B cell (primary cell): ENCODE results near the gene ADAMTS16. TPM values are rescaled to one million over a fixed set of nuclear protein-coding genes. Genes with fewer than 3 reads are reported as not detected.

ENCODE experiments used
- ATAC-seq: fragments of 200-7000 bp; cut with Tn5 transposase; one replicate; pipeline ENCODE4 v1.10.0; 2021; ENCODE audit warnings: low read depth, mild to moderate bottlenecking, moderate number of reproducible peaks, moderate library complexity
- CTCF ChIA-PET: fragments of 350-600 bp; sonication (Branson Sonifier 250); formaldehyde crosslinking; loops from one replicate; lab custom pipeline; 2021; ENCODE audit warnings: antibody characterized with exemption, inconsistent platforms; lab: Charles Lee
- POLR2A ChIA-PET: fragments of 350-600 bp; sonication (Branson Sonifier 250); formaldehyde crosslinking; loops from one replicate; lab custom pipeline; 2021; ENCODE audit warnings: antibody characterized with exemption; lab: Charles Lee
- DNase-seq: peaks from one replicate; pipeline ENCODE4 v3.0.0; 2013
- H2AFZ ChIP-seq: 2 replicates; pipeline ENCODE4 v1.6.1; 2012; ENCODE audit warnings: mild to moderate bottlenecking, low read depth, low read length; ENCODE audit not compliant: insufficient read depth, poor library complexity, severe bottlenecking
- H3K27ac ChIP-seq, 2 donors: 1 replicate in 1 of 2; 2 replicates in 1 of 2; pipeline ENCODE4 v1.5.1; 2012 to 2013; ENCODE audit warnings: low read length in 2 of 2, mild to moderate bottlenecking in 2 of 2, moderate library complexity in 1 of 2
- H3K27me3 ChIP-seq, 4 experiments: fragments of 200-600 bp in 1 of 4; sonication (generic) in 1 of 4; replicated peaks in 1 of 4; 1 replicate in 2 of 4; 2 replicates in 2 of 4; pipeline versions ENCODE4 v1.6.1 to v1.7.0; 2013 to 2016; ENCODE audit warnings: low read length in 3 of 4, mild to moderate bottlenecking in 2 of 4, mixed read lengths in 1 of 4, moderate library complexity in 1 of 4; ENCODE audit not compliant: insufficient read depth in 4 of 4, control insufficient read depth in 3 of 4; ENCODE audit errors: control extremely low read depth in 1 of 4
- H3K36me3 ChIP-seq, 2 experiments: replicated peaks in 1 of 2; 1 replicate in 1 of 2; 2 replicates in 1 of 2; pipeline versions ENCODE4 v1.6.1 to v1.7.1; 2013; ENCODE audit warnings: low read length in 1 of 2; ENCODE audit not compliant: insufficient read depth in 2 of 2, control insufficient read depth in 1 of 2; ENCODE audit errors: control extremely low read depth in 1 of 2, extremely low read depth in 1 of 2
- H3K4me1 ChIP-seq, 2 donors: fragments of 200-600 bp in 1 of 2; sonication (generic) in 1 of 2; 1 replicate in 1 of 2; 2 replicates in 1 of 2; pipeline versions ENCODE4 v1.5.1 to v1.6.1; 2013 to 2017; ENCODE audit warnings: low read length in 2 of 2; ENCODE audit not compliant: control insufficient read depth in 2 of 2, insufficient read depth in 2 of 2
- H3K4me2 ChIP-seq: replicated peaks from 2 replicates; pipeline ENCODE3; 2012; ENCODE audit warnings: mild to moderate bottlenecking, low read depth, low read length; ENCODE audit not compliant: poor library complexity, severe bottlenecking
- H3K4me3 ChIP-seq, 5 experiments: fragments of 200-600 bp in 1 of 5; sonication (generic) in 1 of 5; 1 replicate in 3 of 5; 2 replicates in 2 of 5; pipeline versions ENCODE4 v1.5.1 to v1.7.0; 2011 to 2016; ENCODE audit warnings: low read length in 4 of 5, mild to moderate bottlenecking in 4 of 5, low read depth in 2 of 5, control low read depth in 1 of 5, moderate library complexity in 1 of 5; ENCODE audit not compliant: insufficient read depth in 1 of 5; ENCODE audit errors: control extremely low read depth in 1 of 5, extremely low read depth in 1 of 5
- H3K79me2 ChIP-seq: fragments of 200-600 bp; sonication (generic); one replicate; pipeline ENCODE4 v1.6.0; 2016; ENCODE audit warnings: low read length; ENCODE audit not compliant: control insufficient read depth, insufficient read depth
- H3K9ac ChIP-seq: fragments of 200-600 bp; sonication (generic); 2 replicates; pipeline ENCODE4 v1.6.1; 2017; ENCODE audit warnings: mild to moderate bottlenecking, low read length, moderate library complexity
- H3K9me3 ChIP-seq, 3 donors: one replicate each; pipeline versions ENCODE4 v1.6.1 to v1.7.1; 2013; ENCODE audit warnings: low read length in 2 of 3; ENCODE audit not compliant: control insufficient read depth in 2 of 3, insufficient read depth in 1 of 3; ENCODE audit errors: control extremely low read depth in 1 of 3
- H4K20me1 ChIP-seq: 2 replicates; pipeline ENCODE4 v1.6.0; 2012; ENCODE audit warnings: mild to moderate bottlenecking, low read length; ENCODE audit not compliant: insufficient read depth, control insufficient read depth, poor library complexity, severe bottlenecking
- H3K27ac Mint-ChIP-seq: one replicate; pipeline ENCODE4 v1.8.0; 2021; ENCODE audit warnings: mixed read lengths
- H3K27me3 Mint-ChIP-seq: one replicate; pipeline ENCODE4 v1.8.0; 2021; ENCODE audit warnings: mixed read lengths
- H3K4me1 Mint-ChIP-seq: one replicate; pipeline ENCODE4 v1.8.0; 2021; ENCODE audit warnings: mixed read lengths
- H3K4me3 Mint-ChIP-seq: one replicate; pipeline ENCODE4 v1.8.0; 2021; ENCODE audit warnings: mixed read lengths
- H3K9me3 Mint-ChIP-seq: one replicate; pipeline ENCODE4 v1.8.0; 2022; ENCODE audit warnings: mixed read lengths; ENCODE audit not compliant: insufficient read depth
- CTCF ChIP-seq: fragments of 200-600 bp; IDR thresholded peaks from one replicate; pipeline ENCODE4 v1.8.0; 2022; ENCODE audit warnings: antibody characterized with exemption, mild to moderate bottlenecking
- EZH2 ChIP-seq: IDR thresholded peaks from 2 replicates; pipeline ENCODE4 v1.6.1; 2012; ENCODE audit warnings: borderline replicate concordance, low read depth, mild to moderate bottlenecking, moderate library complexity, low read length; ENCODE audit not compliant: insufficient read depth, poor library complexity, severe bottlenecking
- WGBS: methylation state at CpG from one replicate; pipeline ENCODE4 v1.1.5; 2013; ENCODE audit warnings: missing lambda C conversion rate; ENCODE audit not compliant: insufficient coverage; 5-methylcytosine and 5-hydroxymethylcytosine counted together
- intact Hi-C: fragments of 100-400 bp; cut with micrococcal nuclease; formaldehyde crosslinking; loops from one replicate; pipeline ENCODE4 v1.10.0; 2022
- polyA plus RNA-seq: library from polyadenylated mRNA; depleted of rRNA; stranded (reverse); fragments of >200 nt; gene quantifications from 2 replicates; pipeline ENCODE4 v1.2.3, GENCODE V29; 2012
- total RNA-seq, 2 donors: library from RNA; stranded (reverse); fragments of 120-200 nt in 1 of 2; gene quantifications; 1 replicate in 1 of 2; 2 replicates in 1 of 2; pipeline versions ENCODE4 v1.2.3 to v1.2.4, GENCODE V29; 2013 to 2022

Gene ADAMTS16
- total and polyA plus RNA-seq, 2 donors (not counting 1 experiment from before 2014, with no cell fraction given): not detected

GRCh38 chr5:5364932-5365331, 224.8 kb downstream of the ADAMTS16 start:
- Histone ChIP-seq H2AFZ (no peak overlapping the region), H3K4me2 (no peak overlapping the region), H3K27me3 (no peaks in the 10 kb centered on the region), H3K4me3 (no peak overlapping the region), H3K4me1 (no peaks in the 10 kb centered on the region), H3K36me3 (no peaks in the 10 kb centered on the region), H3K9ac (no peak overlapping the region), H3K9me3 (no peaks in the 10 kb centered on the region), H3K27ac (no peak overlapping the region), H3K79me2 (no peaks in the 10 kb centered on the region), H4K20me1 (no peaks in the 10 kb centered on the region)
- WGBS: 72% methylated on average over 6 of the region's 7 CpGs
- Mint-ChIP-seq H3K9me3 (no peaks in the 10 kb centered on the region), H3K4me1 (no peaks in the 10 kb centered on the region), H3K4me3 (no peak overlapping the region), H3K27ac (no peak overlapping the region), H3K27me3 (no peaks in the 10 kb centered on the region)
- intact Hi-C loops: no loop called here
- POLR2A ChIA-PET: no interaction called here
- CTCF ChIA-PET: no interaction called here
- TF ChIP-seq CTCF (no peak), EZH2 (no peak)
- DNase-seq: no peak
- ATAC-seq: no peak

GRCh38 chr5:5367739-5368138, 227.6 kb downstream of the ADAMTS16 start:
- Histone ChIP-seq H3K27ac (no peak overlapping the region), H3K4me1 (no peaks in the 10 kb centered on the region), H4K20me1 (no peaks in the 10 kb centered on the region), H3K27me3 (no peaks in the 10 kb centered on the region), H3K4me2 (no peak overlapping the region), H3K79me2 (no peaks in the 10 kb centered on the region), H3K4me3 (no peak overlapping the region), H3K36me3 (no peaks in the 10 kb centered on the region), H2AFZ (no peak overlapping the region), H3K9me3 (no peaks in the 10 kb centered on the region), H3K9ac (no peak overlapping the region)
- H3K27me3 Mint-ChIP-seq: no peaks in the 10 kb centered on the region
- ChIA-PET POLR2A (no interaction called here), CTCF (no interaction called here)
- no peak for ATAC-seq
- H3K4me1 Mint-ChIP-seq: no peaks in the 10 kb centered on the region
- intact Hi-C loops: no loop called here
- no peak for DNase-seq
- no peak overlapping the region for H3K27ac Mint-ChIP-seq
- H3K9me3 Mint-ChIP-seq: no peaks in the 10 kb centered on the region
- H3K4me3 Mint-ChIP-seq: no peak overlapping the region
- no peak for TF ChIP-seq CTCF
- TF ChIP-seq EZH2: no peak
- no CpG with 5 or more reads among the region's 1 CpG for WGBS
